Testis (tissue), 3 donors: ENCODE measurements around the gene COL5A2. TPM values are rescaled to one million over a fixed set of nuclear protein-coding genes. Genes with fewer than 3 reads are reported as not detected.

Experiments used
- DNase-seq: peaks from one replicate; pipeline ENCODE4 v3.0.0-alpha.2; 2019
- H3K27ac ChIP-seq, 2 donors: fragments of 200-600 bp; sonication (generic); one replicate each; pipeline ENCODE4 v1.5.1; 2019
- H3K27me3 ChIP-seq: fragments of 200-600 bp; sonication (generic); one replicate; pipeline ENCODE4 v1.5.1; 2019
- H3K36me3 ChIP-seq: fragments of 200-600 bp; sonication (generic); one replicate; pipeline ENCODE4 v1.5.1; 2017; ENCODE audit warnings: low read depth; ENCODE audit errors: missing control alignments
- H3K4me1 ChIP-seq: fragments of 200-600 bp; sonication (generic); one replicate; pipeline ENCODE4 v1.5.1; 2019
- H3K4me3 ChIP-seq, 2 donors: fragments of 200-600 bp; sonication (generic); one replicate each; pipeline ENCODE4 v1.5.1; 2017 to 2019
- H3K9me3 ChIP-seq: fragments of 200-600 bp; sonication (generic); one replicate; pipeline ENCODE4 v1.5.1; 2017
- CTCF ChIP-seq, 3 experiments: fragments of 450-650 bp in 2 of 3; fragments of 200-600 bp in 1 of 3; sonication (generic) in 1 of 3; IDR thresholded peaks; one replicate each; pipeline ENCODE4 v1.5.1; 2016 to 2019; ENCODE audit warnings: antibody characterized with exemption in 3 of 3, mild to moderate bottlenecking in 2 of 3, moderate library complexity in 1 of 3
- POLR2A ChIP-seq: fragments of 450-650 bp; IDR thresholded peaks from one replicate; pipeline ENCODE4 v1.6.1; 2017; ENCODE audit warnings: antibody characterized with exemption, mild to moderate bottlenecking, moderate library complexity
- WGBS, 2 donors: methylation state at CpG; one replicate each; pipeline ENCODE4 v1.1.5; 2018; 5-methylcytosine and 5-hydroxymethylcytosine counted together
- intact Hi-C: fragments of 100-400 bp; cut with DNase I; formaldehyde crosslinking; loops from one replicate; pipeline ENCODE4 v1.15.1; 2023; ENCODE audit warnings: low total_unique reads
- polyA plus RNA-seq: library from polyadenylated mRNA; stranded (reverse); fragments of 350-450 nt; fragmentation: Illumina TruSeq; extraction: RNeasy Lipid Tissue Mini Kit (QIAGEN cat#74804); gene quantifications from one replicate; pipeline ENCODE4 v1.2.3, GENCODE V29; 2014; ENCODE audit warnings: low read depth, low replicate concordance; ENCODE audit not compliant: insufficient read depth
- total RNA-seq, 2 donors: library from RNA; depleted of rRNA; stranded (reverse); fragments of >200 nt; gene quantifications; one replicate each; pipeline ENCODE4 v1.2.3, GENCODE V29; 2016

Gene COL5A2
- total and polyA plus RNA-seq, 3 donors from 2014 or later: 12.9 to 24.7 (median 15.7) TPM

DNA sequence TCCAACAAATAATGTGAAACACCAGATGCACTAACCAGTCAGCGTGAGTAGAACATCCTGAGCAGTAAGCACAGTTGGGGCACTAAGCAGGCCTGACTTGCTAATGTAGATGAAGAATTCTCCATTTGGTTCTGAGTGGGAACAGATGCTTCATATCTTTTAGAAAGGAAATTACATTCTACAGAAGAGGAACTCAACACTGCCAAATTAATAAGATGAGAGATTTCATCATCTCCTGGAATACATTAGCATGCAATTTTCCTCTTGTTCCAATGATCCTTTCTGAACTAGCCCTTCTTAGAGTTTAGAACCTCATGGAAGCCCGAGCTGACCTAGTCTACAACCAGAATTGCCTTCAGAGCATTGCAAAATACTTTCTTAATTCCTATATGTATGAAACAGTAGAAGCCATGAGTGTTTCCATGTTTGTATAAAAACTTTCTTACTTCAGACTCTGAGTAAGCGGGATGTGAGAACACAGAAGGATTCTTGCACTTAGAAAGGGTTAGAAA is 34.8 kb downstream of the COL5A2 start:
- no peaks in the 10 kb centered on the region for H3K36me3 ChIP-seq
- no peak overlapping the region for H3K27ac ChIP-seq
- no peak for TF ChIP-seq POLR2A
- TF ChIP-seq CTCF (IDR thresholded peaks at IDR 0.05): no peak
- H3K4me1 ChIP-seq: no peaks in the 10 kb centered on the region
- no peaks in the 10 kb centered on the region for H3K9me3 ChIP-seq
- no peaks in the 10 kb centered on the region for H3K27me3 ChIP-seq
- no peak overlapping the region for H3K4me3 ChIP-seq
- intact Hi-C loops: no loop called here
- 83 to 89% methylated on average over 3 of the region's 3 CpGs for WGBS, 2 donors
- no peak for DNase-seq

GRCh38 chr2:189143925-189144324 is 35.6 kb downstream of the COL5A2 start:
- Histone ChIP-seq H3K27ac (no peak overlapping the region), H3K9me3 (no peaks in the 10 kb centered on the region), H3K36me3 (no peaks in the 10 kb centered on the region), H3K27me3 (no peaks in the 10 kb centered on the region), H3K4me1 (no peaks in the 10 kb centered on the region), H3K4me3 (no peak overlapping the region)
- WGBS, 2 donors: 86 to 88% methylated on average over 2 of the region's 2 CpGs
- TF ChIP-seq CTCF (IDR thresholded peaks at IDR 0.05) (no peak), POLR2A (no peak)
- no peak for DNase-seq
- intact Hi-C loops: no loop called here

GRCh38 chr2:189142893-189143759 is 36.4 kb downstream of the COL5A2 start:
- Histone ChIP-seq H3K4me3 (no peak overlapping the region), H3K4me1 (no peaks in the 10 kb centered on the region), H3K9me3 (no peaks in the 10 kb centered on the region), H3K27ac (no peak overlapping the region), H3K36me3 (no peaks in the 10 kb centered on the region), H3K27me3 (no peaks in the 10 kb centered on the region)
- DNase-seq: peak; percentile 57
- intact Hi-C loops: no loop called here
- TF ChIP-seq POLR2A: no peak
- peak in 2 of 3 experiments; percentile 45 to 54 for TF ChIP-seq CTCF (IDR thresholded peaks at IDR 0.05)
- 92 to 97% methylated on average over 4 of the region's 4 CpGs for WGBS, 2 donors

- Histone ChIP-seq H3K36me3 (no peaks in the 10 kb centered on the region), H3K4me3 (no peak overlapping the region), H3K9me3 (no peaks in the 10 kb centered on the region), H3K27ac (no peak overlapping the region), H3K4me1 (no peaks in the 10 kb centered on the region), H3K27me3 (no peaks in the 10 kb centered on the region)
- no peak for DNase-seq
- intact Hi-C loops: no loop called here
- WGBS, 2 donors: 89 to 95% methylated on average over 5 of the region's 5 CpGs
- no peak for TF ChIP-seq CTCF (IDR thresholded peaks at IDR 0.05)
- TF ChIP-seq POLR2A: no peak
Measured at GRCh38 chr2:189138800-189139199, 40.8 kb downstream of the COL5A2 start.

DNA sequence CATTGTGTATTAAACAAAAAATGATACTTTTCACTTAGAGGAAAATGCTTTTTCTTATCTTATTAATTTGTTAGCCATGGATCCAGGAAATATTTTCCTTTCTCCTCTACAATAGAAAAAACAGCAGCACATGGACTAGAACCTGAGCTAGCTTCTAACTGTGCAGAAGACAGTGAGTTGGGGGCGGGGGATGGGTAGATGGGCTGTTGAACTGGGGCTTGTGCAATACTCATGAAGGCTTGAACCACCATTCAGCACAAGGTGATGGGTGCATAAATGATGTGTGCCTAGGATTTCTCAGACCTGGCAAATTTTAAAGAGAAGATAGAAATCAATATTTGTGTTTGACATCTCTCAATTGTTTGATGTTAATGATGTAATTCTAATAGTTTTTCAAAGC is 42.0 kb downstream of the COL5A2 start:
- no peak for DNase-seq
- TF ChIP-seq CTCF (IDR thresholded peaks at IDR 0.05) (no peak), POLR2A (no peak)
- no peaks in the 10 kb centered on the region for H3K27me3 ChIP-seq
- H3K4me1 ChIP-seq: no peaks in the 10 kb centered on the region
- H3K9me3 ChIP-seq: no peaks in the 10 kb centered on the region
- 88 to 97% methylated on average over 1 of the region's 1 CpG for WGBS, 2 donors
- no peak overlapping the region for H3K4me3 ChIP-seq
- no peaks in the 10 kb centered on the region for H3K36me3 ChIP-seq
- H3K27ac ChIP-seq: no peak overlapping the region
- intact Hi-C loops: no loop called here
